ENCODE measurements around the gene LRRC28. TPM values are rescaled to one million over a fixed set of nuclear protein-coding genes. Genes with fewer than 3 reads are reported as not detected.

The LRRC28 gene
- total RNA-seq (2022; extraction: Qiagen RNA extraction; ENCODE audit: low read depth): 14.0 to 17.2 TPM (median 16.1 TPM) in 5 replicates

GRCh38 chr15:99250857-99251841 is at the start of gene LRRC28:
Gene LRRC28, plus strand, starts transcription at chr15:99251481. Its CDS starts 4,477 bp downstream, at chr15:99255958.

GRCh38 chr15:99249270-99249841 is 1.9 kb upstream of the LRRC28 start, which contains the start of gene TTC23:
Gene TTC23, minus strand, starts transcription at chr15:99249581. Its CDS starts 20,869 bp downstream, at chr15:99228712.

Other genes with a start within 250 kb of the LRRC28 start
- gene PGPEP1L, start 243.7 kb upstream of the LRRC28 start, total RNA-seq (2022; extraction: Qiagen RNA extraction; ENCODE audit: low read depth): not detected in 5 replicates
- 39.2 to 43.6 TPM (median 40.4 TPM) in 5 replicates for gene SYNM, start 146.4 kb upstream of the LRRC28 start, total RNA-seq (2022; extraction: Qiagen RNA extraction; ENCODE audit: low read depth)
- 9.7 to 14.4 TPM (median 11.0 TPM) in 5 replicates for gene TTC23, start 1.9 kb upstream of the LRRC28 start, total RNA-seq (2022; extraction: Qiagen RNA extraction; ENCODE audit: low read depth)